NCI-H345 treated with DMSO at 0.1 percent for 48 hours (cell line): ENCODE measurements around the gene DDX1.

Experiments used
- DNase-seq: peaks from one replicate; lab custom pipeline; 2025; ENCODE audit not compliant: unreplicated experiment; lab: John Stamatoyannopoulos, UW

Gene DDX1

DNA sequence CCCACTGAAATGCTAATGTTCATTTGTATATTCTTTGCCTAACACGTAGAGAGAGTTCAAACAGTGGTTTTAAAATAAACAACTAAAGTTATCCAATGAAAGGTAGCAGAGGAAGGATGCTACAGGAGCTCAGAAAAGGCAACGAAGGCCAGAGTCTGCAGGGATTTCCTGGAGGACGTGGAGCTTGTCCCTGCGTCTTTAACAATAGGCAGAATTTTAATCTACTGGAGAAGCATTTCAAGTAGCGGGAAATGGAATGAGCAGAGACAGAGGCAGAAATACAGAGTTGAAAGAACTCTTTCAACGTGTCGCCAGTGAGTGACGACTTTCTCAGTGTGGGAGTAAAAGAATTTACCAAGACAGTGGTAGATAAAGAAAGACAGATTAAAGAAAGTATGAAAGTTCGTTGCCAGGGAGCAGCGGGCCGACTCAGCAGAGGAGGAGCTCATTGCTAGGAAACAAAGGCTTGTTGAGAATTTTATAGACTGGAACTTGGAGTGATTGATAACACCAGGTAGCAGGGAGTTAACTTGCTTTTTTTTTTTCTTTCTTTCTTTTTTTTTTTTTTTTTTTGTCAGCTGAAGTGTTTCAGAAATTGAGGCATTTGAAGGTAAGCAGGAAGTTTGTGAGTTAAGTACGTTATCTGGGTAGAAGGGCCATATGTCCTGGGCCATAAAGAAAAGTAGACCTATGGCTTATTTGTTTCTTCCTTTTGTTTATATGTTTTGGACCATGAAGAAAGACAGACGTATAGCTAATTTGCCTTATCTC is 29.9 kb upstream of the DDX1 start:
- DNase-seq = peak; percentile 95

DNA sequence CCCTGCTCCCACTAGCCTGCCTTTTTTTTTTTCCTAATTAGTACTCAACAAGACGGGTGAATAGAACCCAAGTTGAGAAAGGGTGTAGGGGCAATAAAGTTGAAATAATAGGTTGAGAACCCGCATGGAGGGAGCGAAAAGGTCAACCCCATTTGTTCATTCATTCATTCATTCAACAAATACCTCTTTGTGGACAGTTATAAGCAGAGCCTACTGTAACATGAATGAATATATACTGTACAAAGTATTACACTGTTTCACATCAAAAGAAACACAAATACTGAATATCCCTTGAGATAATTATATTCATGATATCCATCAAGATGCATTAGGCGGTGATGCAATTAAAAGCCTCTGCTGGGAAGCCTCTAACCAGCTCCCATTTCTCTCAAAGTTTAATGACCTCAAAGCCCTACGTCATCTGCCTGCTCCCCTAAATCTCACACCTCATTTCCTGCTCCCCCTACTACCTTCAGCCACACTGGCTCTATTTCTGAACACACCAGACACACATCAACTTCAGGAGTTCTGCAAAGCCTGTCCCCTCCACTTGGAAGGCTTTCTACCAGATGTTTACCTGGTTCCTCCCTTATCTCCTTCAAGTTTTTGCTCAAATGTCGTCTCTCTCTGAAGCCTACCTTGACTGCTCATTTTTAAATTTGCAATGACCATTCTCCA is 29.2 kb upstream of the DDX1 start:
- no peak for DNase-seq

DNA sequence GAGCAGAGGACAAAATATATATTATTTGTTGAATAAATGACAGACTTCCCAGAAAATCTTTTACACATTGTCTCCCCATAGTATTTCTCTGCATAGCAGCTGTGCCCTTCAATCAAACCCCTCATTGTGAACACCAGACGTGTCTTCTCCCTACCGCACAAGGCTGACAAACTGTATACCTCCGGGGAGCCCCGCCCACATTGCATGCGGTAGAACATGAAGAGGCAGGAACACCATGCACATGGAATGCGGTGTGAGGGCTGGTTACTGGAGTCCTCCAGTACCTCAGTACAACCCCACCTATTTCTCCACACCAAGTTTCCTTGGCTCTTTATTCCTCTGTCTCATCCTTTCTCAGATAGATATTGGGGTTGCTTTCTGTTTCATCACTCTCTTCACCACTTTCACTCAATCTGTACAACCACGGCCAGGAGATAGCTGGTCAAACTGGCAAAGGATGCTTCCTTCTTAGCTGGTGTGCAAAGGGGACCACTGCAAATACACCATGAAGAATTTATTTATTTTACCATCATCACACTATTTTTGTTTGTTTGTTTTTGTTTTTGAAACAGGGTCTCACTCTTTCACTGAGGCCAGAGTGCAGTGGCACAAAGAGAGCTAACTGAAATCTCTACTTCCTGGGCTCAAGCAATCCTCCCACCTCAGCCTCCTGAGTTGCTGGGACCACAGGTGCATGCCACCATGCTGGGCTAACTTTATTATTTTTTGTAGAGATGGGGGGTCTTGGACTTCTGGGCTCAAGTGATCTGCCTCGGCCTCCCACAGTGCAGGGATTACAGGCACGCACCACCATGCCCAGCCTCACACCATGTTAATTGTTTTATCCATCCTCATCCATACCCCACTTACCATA is 28.2 kb upstream of the DDX1 start:
- no peak for DNase-seq

DNA sequence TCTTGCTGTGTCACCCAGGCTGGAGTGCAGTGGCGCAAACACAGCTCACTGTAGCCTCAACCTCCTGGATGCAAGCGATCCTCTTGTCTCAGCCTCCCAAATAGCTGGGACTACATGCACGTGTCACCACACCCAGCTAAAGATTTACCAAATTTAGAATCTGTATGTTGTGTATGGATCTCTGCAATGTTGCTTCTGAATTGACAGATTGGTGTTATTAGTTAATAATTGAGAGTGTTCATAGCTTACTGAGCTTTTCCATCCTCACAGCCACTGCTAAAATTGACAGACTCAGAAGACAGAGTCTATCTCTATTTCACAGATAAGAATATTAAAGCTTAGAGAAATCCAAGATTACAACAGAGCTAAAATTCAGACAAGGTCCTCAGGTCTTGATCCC is 26.3 kb upstream of the DDX1 start:
- no peak for DNase-seq

DNA sequence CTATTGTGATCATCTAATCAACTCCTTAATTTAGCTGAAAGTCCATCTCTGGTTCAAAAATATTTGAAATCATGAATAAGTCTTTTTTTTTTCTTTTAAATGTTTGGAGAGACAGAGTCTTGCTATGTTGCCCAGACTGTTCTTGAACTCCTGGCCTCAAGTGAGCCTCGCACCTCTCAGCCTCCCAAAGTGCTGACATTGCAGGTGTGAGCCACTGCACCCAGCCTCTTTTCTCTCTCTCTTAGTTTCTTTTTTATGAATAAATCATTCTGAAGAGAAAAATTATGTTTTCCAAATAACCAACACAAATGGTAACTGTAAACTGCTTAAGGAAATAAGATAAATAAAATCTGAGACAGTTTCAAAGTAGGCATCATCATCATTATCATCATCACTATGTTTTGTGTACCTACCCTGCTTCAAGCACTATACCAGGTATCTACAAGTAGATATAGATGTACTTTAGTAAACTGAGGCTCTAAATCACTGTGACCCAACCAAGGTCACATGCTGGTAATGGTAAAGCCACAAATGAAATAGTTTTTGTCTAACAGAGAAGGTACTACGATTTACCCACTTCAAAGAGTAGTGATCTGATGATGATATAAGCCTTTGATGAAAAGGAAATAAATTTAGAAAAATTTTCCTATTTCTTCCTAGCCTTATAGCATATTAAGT is 25.5 kb upstream of the DDX1 start:
- DNase-seq = no peak

DNA sequence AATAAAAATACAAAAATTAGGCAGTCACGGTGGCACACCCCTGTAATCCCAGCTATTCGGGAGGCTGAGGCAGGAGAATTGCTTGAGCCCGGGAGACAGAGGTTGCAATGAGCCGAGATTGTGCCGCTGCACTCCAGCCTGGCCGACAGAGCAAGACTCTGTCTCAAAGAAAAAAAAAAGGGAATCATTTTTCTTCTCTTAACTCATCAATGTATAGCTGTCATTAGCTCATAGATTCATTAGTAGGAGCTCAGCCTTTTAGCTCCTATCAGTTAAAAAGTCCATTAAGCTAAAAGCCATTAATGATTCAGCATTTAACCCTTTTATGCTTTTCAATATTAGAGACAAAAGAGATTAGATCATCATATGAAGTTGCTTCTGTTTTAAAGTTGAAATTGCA is 24.8 kb upstream of the DDX1 start:
- DNase-seq = no peak

DNA sequence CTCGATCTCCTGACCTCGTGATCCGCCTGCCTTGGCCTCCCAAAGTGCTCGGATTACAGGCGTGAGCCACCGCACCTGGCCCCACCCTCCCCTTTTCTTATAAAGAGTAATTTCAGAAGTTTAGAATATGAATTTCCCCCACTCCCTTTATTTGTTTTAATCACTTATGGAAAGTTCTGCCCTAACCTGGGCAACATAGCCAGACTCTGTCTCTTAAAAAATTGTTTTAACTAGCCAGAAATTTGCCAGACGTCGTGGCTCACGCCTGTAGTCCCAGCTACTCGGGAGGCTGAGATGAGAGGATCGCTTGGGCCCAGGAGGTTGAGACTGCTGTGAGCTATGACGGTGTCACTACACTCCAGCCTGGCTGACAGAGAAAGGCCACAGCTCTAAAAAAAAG is 22.8 kb upstream of the DDX1 start:
- DNase-seq = no peak

DNA sequence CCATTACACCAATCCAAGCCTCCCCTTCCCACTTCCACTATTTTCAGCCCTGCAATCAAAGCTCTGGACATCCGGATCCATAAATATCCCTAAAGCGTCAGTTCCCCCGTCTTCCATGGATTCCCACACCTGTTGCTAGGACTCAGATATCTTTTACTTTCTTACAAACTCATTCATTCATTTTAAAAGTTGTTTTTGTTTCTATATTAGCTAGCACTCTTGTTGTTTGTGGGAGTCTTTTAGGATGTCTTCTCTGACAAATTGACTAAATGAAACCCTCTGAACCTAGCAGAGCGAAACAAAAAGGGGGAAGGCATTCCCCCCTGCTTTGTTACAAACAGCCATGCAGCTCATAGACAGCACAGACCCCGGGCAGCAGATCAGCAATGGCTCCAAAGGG is 21.6 kb upstream of the DDX1 start:
- DNase-seq = no peak

DNA sequence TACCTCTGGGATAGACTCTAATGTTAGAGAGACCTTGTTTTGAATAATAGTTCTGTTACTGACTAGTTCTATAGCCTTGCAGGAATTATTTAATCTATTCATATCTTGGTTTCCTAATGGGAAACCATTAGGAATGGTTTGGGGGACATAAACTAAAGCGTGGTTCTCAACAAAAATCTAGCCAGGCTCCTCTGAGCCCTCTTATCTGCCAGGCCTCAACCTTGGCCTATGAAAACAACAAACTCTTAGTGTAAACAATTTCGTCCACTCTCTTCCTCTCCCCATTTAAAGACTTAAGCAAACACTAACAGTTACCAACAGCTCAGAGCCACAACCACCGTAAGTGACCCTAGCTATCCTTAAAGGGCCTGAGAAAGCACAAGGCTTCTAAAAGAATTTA is 19.9 kb upstream of the DDX1 start:
- no peak for DNase-seq

DNA sequence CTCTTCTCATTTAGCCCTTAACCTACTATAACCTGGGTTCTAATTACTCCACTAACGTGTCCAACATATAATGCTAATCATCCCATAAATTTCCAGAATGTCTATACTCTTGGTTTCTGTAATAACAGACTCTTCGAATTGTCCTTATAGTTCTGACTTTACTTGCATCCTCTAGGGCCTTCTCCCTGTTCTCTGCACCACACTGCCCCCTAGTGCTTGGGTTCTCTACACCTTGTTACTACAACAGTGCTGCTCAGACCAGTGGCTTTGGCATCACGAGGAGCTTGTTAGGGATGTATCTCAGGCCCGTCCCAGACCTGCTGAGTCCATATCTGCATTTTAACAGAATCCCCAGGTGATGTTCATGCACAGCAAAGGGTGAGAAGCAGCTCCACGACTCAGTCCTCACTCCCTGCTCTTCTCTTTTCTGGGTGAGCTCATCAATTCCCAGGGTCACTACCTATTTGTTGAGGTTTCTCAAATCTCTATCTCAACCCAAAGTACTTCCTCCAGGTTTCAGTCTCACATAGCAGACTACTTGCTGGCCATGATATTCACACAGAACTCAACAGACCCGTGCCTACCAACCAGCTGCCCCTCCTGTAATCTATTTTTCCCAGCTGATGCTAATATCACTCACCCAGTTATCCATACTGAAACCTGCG is 14.5 kb upstream of the DDX1 start:
- peak; percentile 68 for DNase-seq

DNA sequence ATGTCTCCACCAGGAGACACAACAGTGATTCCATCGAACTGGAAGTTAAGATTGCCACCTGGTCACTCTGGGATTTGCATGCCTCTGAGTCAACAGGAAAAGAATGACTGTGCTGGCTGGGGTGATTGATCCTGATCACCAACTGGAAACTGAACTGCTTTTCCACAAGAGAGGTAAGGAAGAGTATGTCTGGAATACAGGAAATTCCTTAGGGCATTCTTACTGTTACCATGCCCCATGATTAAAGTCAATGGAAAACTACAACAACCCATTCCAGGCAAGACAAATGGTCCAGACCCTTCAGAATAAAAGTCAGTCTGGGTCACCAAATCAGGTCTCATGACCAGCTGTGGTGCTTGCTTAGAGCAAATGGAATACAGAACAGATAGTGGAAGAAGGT is 12.0 kb upstream of the DDX1 start:
- DNase-seq = no peak

DNA sequence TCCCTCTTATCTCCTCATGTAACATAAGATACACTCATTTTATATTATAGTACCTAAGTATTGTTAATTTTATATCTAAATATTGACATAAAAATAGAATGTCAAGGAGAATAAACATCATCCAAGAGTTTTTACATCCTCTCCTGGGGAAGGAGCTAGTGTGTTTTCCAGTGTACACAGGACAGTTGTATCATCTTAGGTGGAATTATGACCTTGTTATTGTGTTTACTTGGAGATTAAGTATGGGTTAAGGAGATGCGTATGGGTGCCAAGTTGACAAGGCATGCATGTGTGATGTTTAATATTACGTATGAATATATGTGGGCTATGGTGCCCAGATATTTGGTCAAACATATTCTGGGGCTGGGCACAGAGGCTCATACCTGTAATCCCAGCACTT is 11.2 kb upstream of the DDX1 start:
- no peak for DNase-seq

DNA sequence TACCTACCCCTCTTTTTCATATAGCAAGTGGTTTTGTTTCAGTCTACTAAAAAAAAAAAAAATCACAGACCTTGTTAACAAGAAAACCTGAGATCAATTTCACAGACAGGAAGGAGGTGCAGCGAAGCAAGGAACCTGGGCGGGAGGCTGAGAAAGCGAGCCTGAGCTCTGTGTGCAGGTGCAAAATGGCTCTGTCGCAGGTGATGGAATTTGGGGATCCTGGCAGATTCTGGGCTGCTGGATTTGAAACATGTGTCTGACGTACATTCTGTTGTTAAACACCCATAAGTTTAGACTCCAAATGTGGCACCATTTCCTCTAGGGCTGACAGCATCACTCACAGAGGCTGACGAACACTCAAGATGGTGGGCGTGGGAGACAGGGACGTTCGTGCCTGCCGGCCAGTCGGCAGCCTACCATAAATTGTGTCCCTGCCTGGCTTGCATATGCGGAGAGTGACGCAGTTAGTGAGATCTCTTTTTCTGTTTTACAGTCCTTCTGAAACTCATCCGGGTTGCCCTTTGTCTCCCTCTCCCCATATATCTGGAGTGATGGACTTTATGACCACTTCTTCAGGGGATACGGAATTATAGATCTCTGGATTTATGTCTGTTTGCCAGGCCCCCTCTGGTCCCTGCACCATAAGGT is 8.8 kb upstream of the DDX1 start:
- no peak for DNase-seq

DNA sequence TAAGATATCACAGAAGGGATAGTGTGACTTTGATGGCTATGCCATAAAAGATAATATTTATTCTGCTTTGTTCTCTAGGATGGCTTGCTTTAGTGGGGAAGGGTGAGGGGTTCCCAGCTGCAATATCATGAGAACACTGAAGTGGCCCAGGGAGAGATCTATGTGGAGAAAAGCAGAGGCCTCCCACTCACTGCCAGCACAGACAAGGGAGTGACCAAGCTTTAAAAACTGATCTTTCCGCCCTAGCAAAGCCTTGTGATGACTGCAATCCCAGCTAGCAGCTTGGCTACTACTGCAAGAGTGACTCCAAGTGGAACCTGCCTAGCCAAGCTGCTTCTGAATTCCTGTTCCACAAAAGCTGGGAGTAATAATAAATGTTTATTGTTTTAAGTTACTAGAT is 7.8 kb upstream of the DDX1 start:
- no peak for DNase-seq

DNA sequence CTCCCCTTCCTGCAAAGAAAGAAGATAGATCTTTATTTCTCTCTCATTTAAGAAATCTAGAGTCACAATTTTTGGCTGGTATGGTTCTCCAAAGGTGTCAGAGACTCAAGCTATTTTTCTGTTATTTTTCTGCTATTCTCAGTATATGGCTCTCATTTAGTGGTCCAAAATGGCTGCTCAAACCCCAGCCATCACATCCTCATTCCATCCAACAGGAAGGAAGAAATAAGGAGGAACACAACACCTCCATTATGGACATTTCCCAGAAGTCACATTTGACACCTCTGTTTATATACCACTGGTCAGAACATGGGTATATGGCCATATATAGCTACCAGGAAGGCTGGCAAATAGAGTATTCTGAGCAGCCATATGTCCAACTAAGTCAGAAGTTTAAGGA is 7.4 kb upstream of the DDX1 start:
- no peak for DNase-seq

DNA sequence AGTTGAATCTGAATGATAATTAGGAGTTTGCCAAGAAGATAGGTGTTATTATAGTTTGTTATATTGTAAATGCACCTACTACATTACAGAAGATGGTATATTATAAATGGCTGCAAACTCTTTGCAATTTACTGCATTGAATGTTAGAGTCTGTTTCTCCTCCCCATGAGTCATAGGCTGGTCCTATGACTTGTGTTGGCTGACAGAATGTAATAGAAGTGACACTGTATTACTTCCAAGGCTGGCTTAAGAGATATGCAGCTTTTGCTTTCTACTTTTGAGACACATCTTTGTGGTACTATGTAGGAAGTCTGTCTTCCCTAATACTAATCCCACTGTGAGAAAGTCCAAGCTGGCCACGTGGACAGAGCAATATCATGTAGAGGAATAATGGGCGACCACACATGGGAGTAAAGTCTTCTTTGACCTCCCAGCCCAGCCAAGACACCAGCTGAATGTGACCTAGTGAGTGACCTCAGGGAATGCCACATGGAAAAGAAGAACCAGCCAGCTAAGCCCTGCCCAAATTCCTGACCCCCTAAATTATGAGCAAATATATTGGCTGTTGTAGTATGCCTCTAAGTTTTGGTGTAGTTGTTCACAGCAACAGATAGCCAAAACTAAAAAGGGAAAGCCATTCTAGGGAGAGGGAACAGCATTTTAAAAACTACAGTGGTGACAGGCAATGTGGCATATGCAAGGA is 6.8 kb upstream of the DDX1 start:
- no peak for DNase-seq

DNA sequence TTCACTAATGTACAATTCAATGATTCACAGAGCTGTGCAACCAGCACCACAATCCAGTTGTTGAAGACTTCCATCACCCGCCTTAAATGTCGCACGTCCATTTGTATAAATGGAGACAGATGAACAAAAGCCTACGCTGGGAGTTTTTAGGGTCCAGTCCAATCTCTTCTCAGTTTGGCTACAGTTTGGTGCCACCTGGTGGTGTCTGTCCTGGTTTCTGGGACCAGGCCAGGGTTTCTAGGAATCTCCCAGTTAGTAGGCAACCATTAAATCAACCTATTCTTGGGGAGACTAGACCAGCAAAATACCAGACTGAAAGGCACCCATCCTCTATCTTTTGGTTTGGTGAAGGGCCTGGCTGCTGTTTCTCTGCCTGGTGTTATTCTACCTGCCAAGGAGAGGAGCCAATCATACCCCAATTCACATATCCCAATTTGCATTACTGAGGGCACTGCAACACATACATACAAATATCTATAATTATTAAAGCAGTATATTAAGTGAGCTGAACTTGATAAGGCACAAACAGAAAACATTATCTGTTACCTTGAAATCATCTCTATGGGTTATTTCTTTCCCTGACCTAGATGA is 3.2 kb upstream of the DDX1 start:
- DNase-seq = peak; percentile 24

DNA sequence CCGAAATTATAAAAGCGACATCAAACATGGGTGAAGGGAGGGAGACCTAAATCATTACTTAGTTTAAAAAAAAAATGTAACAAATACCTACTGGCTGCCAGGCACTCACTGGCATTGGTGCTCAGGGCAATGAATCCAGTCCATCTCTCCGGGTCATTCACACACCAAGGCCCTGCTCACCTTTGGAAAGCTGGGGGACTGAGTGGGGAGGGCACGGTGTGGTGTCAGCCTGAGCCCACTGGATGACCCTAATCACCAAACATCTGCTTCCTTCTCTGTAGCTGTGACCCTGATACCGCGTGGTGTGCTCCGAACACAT is 336 bp upstream of the DDX1 start:
- peak; percentile 76 for DNase-seq

DNA sequence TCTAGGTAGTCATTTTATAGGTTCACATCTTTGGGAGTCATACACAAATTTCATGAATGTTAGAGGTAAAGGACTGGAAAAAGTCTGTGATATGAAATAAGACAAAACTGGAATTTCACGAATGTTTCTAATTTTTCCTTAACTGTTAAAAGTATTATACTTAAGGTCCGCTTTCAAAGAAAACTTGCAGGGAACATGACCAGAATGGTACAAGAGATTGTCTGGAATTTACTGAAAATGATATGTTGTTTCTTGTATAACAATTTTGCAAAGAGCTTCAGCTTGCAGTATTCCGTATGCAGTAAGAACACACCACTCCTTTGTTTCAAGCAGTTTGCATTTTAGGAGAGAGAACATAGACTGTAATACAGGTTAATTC is 1.6 kb downstream of the DDX1 start:
- DNase-seq = no peak
